ENCODE results near the gene TTC23. TPM values are rescaled to one million over a fixed set of nuclear protein-coding genes. Genes with fewer than 3 reads are reported as not detected.

TTC23 gene
- total RNA-seq, 1 donor from 2014 or later, result 21.9 TPM

DNA sequence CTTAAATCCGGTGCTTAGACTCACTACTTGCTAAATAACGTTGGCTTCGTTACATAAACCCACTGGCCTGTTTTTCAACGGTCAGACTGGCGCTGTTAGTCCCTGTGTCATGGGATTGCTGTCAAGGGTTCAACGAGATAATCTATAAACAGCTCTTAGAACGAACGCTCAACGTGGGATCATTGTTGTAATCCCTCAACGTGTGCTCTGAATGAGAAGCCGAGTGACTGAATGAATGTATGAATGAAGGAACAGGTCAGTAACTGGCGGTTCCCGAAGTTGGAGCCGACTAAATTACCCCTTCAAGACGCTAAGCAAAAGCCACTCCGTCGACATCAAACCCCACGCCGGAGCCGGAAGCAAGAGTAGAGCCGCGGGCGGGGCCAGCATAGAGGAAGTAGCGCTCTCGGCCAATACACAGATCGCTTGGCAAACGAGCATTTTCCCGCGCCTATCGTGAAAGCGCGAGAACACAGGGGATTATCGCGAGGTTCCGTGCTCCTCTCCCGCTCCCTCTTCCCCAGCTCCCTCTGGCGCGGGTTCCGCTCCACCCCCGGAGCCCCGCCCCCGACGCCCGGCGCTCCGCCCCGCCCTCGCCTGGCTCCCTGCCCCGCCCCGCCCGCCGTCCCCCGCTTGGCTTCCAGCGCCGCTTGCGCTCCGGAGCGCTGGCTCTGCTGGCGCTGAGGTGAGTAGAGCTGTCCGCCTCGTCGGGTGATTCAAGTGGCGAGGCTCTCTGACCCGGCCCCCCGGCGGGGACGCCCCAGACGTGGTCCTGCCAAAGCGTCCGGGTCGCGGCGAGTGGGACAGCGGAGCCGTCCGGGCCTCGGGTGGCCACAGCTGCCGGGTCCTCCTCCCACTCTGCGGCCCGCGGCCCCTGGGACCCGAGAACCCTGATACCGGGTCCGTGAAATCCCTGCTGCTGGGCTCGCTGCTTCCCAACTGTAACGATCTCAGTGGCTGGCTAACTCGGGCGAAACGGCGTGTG, 1.8 kb upstream of the TTC23 start, which contains the start of gene LRRC28:
Gene LRRC28 (plus strand): TSS at position 625 of the 985 bp plus-strand sequence. CDS start 4,477 bp downstream, outside the sequence.
- Histone ChIP-seq H3K9me3 (ENCODE audit: control insufficient read depth in 3 of 3, low read length in 3 of 3) (no peaks in the 10 kb centered on the region), H3K27me3 (ENCODE audit: control insufficient read depth in 3 of 3, insufficient read depth in 3 of 3, low read length in 3 of 3) (no peaks in the 10 kb centered on the region), H3K4me1 (ENCODE audit: control insufficient read depth in 3 of 3, insufficient read depth in 3 of 3, low read length in 3 of 3) (peaks cover 12 to 22% (median 17%) of the 10 kb centered on the region in 3 donors), H3K27ac (ENCODE audit: low read depth, low read length) (peak within 1 kb of the TSS; percentile 94), H3K4me3 (ENCODE audit: low read length in 3 of 3) (peak within 1 kb of the TSS; percentile 81 to 100 (median 85)), H3K36me3 (ENCODE audit: control insufficient read depth in 3 of 3, insufficient read depth in 3 of 3, low read length in 3 of 3) (peaks cover 0 to under 1% (median 0%) of the 10 kb centered on the region in 3 donors), H3K9ac (ENCODE audit: low read depth in 1 of 3, low read length in 3 of 3) (peak within 1 kb of the TSS; percentile 92 to 98 (median 97))

DNA sequence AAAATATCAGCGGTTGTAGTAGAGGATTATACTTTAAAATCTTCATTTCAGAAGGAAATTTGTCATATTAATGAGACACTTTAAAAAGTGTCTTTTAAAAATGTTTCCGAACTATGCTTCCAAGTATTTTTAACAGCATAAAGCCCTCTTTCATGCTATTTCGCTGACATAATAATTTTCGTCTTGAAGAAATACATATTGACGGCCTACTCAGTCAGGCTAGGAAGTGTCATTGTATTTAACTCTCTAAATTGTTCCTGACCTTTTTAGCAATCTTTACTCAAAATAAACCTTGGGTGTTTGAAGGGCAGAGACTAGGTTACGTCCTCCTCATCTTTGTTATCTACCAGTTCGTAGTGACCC, 1.1 kb upstream of the TTC23 start:
- H3K9me3 ChIP-seq (ENCODE audit: control insufficient read depth in 3 of 3, low read length in 3 of 3), result no peaks in the 10 kb centered on the region
- no peaks in the 10 kb centered on the region for H3K27me3 ChIP-seq (ENCODE audit: control insufficient read depth in 3 of 3, insufficient read depth in 3 of 3, low read length in 3 of 3)
- peak overlapping the region; percentile 78 to 98 (median 83) for H3K9ac ChIP-seq (ENCODE audit: low read depth in 1 of 3, low read length in 3 of 3)
- H3K4me1 ChIP-seq (ENCODE audit: control insufficient read depth in 3 of 3, insufficient read depth in 3 of 3, low read length in 3 of 3), result peaks cover 12 to 22% (median 17%) of the 10 kb centered on the region in 3 donors
- peak overlapping the region; percentile 88 for H3K27ac ChIP-seq (ENCODE audit: low read depth, low read length)
- H3K36me3 ChIP-seq (ENCODE audit: control insufficient read depth in 3 of 3, insufficient read depth in 3 of 3, low read length in 3 of 3), result no peaks in the 10 kb centered on the region
- peak overlapping the region; percentile 74 to 100 (median 85) for H3K4me3 ChIP-seq (ENCODE audit: low read length in 3 of 3)

DNA sequence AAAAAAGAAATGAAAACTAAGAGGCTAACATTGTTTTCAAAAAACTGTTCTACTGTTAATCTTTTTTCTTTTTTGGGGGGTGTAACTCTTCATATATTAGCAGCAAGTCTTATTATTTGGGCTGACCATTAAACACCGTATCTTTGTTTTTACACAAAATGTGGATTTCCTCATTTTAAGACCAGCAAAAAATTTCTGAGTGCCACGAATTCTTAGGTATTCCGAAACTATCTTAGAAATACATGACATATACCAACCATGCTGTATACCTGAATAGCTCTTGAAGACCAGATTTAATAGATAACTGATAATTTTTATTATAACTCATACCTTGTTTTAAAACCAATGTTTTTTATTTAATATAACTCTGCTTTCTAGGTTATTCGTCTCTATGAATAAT, 620 bp upstream of the TTC23 start:
- Histone ChIP-seq H3K27me3 (ENCODE audit: control insufficient read depth in 3 of 3, insufficient read depth in 3 of 3, low read length in 3 of 3) (no peaks in the 10 kb centered on the region), H3K4me3 (ENCODE audit: low read length in 3 of 3) (peak overlapping the region; percentile 74 to 100 (median 85)), H3K9me3 (ENCODE audit: control insufficient read depth in 3 of 3, low read length in 3 of 3) (no peaks in the 10 kb centered on the region), H3K9ac (ENCODE audit: low read depth in 1 of 3, low read length in 3 of 3) (peak overlapping the region; percentile 78 to 98 (median 83)), H3K27ac (ENCODE audit: low read depth, low read length) (peak overlapping the region; percentile 88), H3K36me3 (ENCODE audit: control insufficient read depth in 3 of 3, insufficient read depth in 3 of 3, low read length in 3 of 3) (no peaks in the 10 kb centered on the region), H3K4me1 (ENCODE audit: control insufficient read depth in 3 of 3, insufficient read depth in 3 of 3, low read length in 3 of 3) (peaks cover 12 to 22% (median 17%) of the 10 kb centered on the region in 3 donors)

DNA sequence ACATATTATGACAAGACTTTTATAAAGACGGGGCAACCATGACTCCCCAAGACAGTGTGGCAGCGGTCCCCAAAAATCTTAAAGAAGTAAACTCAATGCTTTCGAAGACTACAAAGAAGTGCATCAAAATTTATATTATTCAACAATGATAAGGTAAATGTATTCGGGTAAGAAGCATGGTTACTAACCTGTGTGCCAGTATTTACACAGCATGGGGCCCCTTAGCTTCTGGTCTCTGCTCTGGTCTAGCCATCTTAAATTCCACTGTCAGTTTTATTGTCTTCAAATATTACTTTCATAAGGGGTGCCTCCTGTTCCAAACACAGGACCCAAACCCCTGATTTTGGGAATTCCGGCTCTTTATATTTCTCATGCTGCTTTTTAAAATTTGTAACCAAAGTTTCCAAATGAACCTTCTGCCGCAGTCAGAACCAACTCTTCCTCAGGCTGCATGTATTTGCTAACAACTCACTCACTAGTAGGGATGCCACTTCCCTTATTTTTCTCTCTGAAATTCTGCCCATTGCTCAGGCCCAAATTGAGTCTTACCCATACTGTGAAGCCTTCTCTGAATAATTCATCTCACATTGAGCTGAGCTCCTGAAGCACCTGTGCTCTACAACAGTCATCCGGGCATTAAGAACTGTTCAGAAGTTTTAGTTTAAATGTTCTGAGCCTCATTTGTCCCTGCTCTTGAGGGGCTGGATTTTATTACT, 1.2 kb downstream of the TTC23 start:
- Histone ChIP-seq H3K27ac (ENCODE audit: low read depth, low read length) (no peak overlapping the region), H3K9me3 (ENCODE audit: control insufficient read depth in 3 of 3, low read length in 3 of 3) (no peaks in the 10 kb centered on the region), H3K4me3 (ENCODE audit: low read length in 3 of 3) (peak overlapping the region; percentile 1 to 100 (median 39)), H3K4me1 (ENCODE audit: control insufficient read depth in 3 of 3, insufficient read depth in 3 of 3, low read length in 3 of 3) (peaks cover 10 to 17% (median 16%) of the 10 kb centered on the region in 3 donors), H3K27me3 (ENCODE audit: control insufficient read depth in 3 of 3, insufficient read depth in 3 of 3, low read length in 3 of 3) (no peaks in the 10 kb centered on the region), H3K36me3 (ENCODE audit: control insufficient read depth in 3 of 3, insufficient read depth in 3 of 3, low read length in 3 of 3) (peaks cover 0 to 3% (median 0%) of the 10 kb centered on the region in 3 donors), H3K9ac (ENCODE audit: low read depth in 1 of 3, low read length in 3 of 3) (peak overlapping the region; percentile 78 to 98 (median 83))

DNA sequence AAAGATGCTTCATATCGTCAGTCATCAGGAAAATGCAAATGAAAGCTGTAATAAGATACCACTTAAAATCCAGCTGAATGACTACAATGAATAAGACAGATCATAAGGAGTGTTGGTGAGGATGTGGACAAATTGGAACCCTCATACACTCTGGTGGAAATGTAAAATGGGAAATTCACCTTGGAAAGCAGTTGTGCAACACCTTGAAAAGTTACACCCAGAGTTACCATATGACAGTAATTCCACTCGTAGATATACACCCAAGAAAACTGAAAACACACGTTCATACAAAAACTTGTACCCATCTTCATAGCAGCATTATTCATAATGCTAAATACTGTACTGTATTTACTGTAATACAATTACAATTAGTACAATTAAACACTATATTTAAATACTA, 2.3 kb downstream of the TTC23 start:
- Histone ChIP-seq H3K9me3 (ENCODE audit: control insufficient read depth in 3 of 3, low read length in 3 of 3) (no peaks in the 10 kb centered on the region), H3K9ac (ENCODE audit: low read depth in 1 of 3, low read length in 3 of 3) (no peak overlapping the region), H3K27ac (ENCODE audit: low read depth, low read length) (no peak overlapping the region), H3K4me3 (ENCODE audit: low read length in 3 of 3) (no peak overlapping the region), H3K4me1 (ENCODE audit: control insufficient read depth in 3 of 3, insufficient read depth in 3 of 3, low read length in 3 of 3) (peaks cover 6 to 13% (median 9%) of the 10 kb centered on the region in 3 donors), H3K27me3 (ENCODE audit: control insufficient read depth in 3 of 3, insufficient read depth in 3 of 3, low read length in 3 of 3) (no peaks in the 10 kb centered on the region), H3K36me3 (ENCODE audit: control insufficient read depth in 3 of 3, insufficient read depth in 3 of 3, low read length in 3 of 3) (peaks cover 0 to 3% (median 0%) of the 10 kb centered on the region in 3 donors)

DNA sequence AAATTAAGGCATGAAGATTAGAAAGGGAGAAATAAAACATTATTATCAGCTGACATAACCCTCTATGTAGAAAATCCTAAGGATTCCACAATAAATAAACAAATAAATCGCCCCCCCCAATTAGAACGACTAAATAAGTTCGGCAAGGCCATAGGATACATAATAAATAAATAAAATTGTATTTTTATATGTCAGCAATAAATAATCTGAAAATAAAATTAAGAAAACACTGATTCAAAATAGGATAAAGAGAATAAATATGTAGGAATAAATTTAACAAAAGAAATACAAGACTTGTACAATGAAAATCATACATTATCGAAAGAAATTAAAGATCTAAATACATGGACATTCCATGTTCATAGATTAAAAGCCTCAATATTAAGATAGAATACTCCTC, 5.1 kb downstream of the TTC23 start:
- Histone ChIP-seq H3K9me3 (ENCODE audit: control insufficient read depth in 3 of 3, low read length in 3 of 3) (no peaks in the 10 kb centered on the region), H3K27ac (ENCODE audit: low read depth, low read length) (no peak overlapping the region), H3K27me3 (ENCODE audit: control insufficient read depth in 3 of 3, insufficient read depth in 3 of 3, low read length in 3 of 3) (no peaks in the 10 kb centered on the region), H3K4me3 (ENCODE audit: low read length in 3 of 3) (no peak overlapping the region), H3K36me3 (ENCODE audit: control insufficient read depth in 3 of 3, insufficient read depth in 3 of 3, low read length in 3 of 3) (peaks cover 3 to 6% (median 4%) of the 10 kb centered on the region in 3 donors), H3K4me1 (ENCODE audit: control insufficient read depth in 3 of 3, insufficient read depth in 3 of 3, low read length in 3 of 3) (peaks cover 5 to 12% (median 8%) of the 10 kb centered on the region in 3 donors), H3K9ac (ENCODE audit: low read depth in 1 of 3, low read length in 3 of 3) (no peak overlapping the region)

DNA sequence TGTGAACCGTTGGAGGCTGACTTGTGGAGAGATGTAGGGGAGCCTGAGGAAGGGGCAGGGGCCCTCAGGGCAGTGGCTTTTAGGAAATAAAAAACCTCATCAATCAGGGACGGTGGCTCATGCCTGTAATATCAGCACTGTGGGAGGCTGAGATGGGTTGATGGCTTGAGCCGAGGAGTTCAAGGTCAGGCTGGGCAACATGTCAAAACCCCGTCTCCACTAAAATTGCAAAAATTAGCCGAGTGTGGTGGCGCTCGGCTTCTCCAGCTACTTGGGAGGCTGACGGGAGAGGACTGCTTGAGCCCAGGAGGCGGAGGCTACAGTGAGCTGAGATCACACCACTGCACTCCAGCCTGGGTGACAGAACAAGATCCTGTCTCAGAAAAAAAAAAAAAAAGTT, 7.6 kb downstream of the TTC23 start:
- H3K4me3 ChIP-seq (ENCODE audit: low read length in 3 of 3), result no peak overlapping the region
- peaks cover 0 to under 1% (median 0%) of the 10 kb centered on the region in 3 donors for H3K4me1 ChIP-seq (ENCODE audit: control insufficient read depth in 3 of 3, insufficient read depth in 3 of 3, low read length in 3 of 3)
- peaks cover 3 to 14% (median 6%) of the 10 kb centered on the region in 3 donors for H3K36me3 ChIP-seq (ENCODE audit: control insufficient read depth in 3 of 3, insufficient read depth in 3 of 3, low read length in 3 of 3)
- no peaks in the 10 kb centered on the region for H3K9me3 ChIP-seq (ENCODE audit: control insufficient read depth in 3 of 3, low read length in 3 of 3)
- no peak overlapping the region for H3K9ac ChIP-seq (ENCODE audit: low read depth in 1 of 3, low read length in 3 of 3)
- H3K27me3 ChIP-seq (ENCODE audit: control insufficient read depth in 3 of 3, insufficient read depth in 3 of 3, low read length in 3 of 3), result no peaks in the 10 kb centered on the region
- H3K27ac ChIP-seq (ENCODE audit: low read depth, low read length), result no peak overlapping the region

DNA sequence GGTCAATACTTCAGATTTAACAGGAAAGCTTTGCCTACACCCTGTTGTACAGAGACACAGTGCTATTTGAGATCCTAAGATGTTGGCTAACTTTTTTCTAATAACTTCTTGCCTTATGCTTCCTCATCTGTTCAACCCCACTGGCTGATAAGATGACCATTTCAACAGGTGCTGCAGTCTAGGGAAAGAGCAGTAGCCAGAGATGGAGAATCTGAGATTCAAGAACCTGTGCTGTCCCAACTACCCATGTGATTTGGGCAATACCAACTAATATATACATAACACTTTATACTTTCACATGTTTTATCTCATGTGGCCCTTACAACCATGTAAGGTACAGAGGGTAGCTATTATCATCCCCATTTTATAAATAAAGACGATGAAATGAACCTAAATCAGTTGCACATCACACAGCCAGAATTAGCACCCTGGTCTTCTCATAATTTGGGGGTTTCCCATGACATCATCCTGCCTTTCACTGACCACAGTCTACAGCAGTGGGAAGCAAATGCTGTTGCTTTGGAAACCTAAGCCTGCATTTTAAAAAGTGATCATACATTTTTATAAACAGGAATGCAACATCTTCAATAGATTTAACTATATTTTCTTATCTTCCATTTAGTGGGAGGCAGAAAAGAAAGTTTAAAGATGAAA, 9.7 kb downstream of the TTC23 start:
- Histone ChIP-seq H3K9me3 (ENCODE audit: control insufficient read depth in 3 of 3, low read length in 3 of 3) (no peaks in the 10 kb centered on the region), H3K4me1 (ENCODE audit: control insufficient read depth in 3 of 3, insufficient read depth in 3 of 3, low read length in 3 of 3) (no peaks in the 10 kb centered on the region), H3K36me3 (ENCODE audit: control insufficient read depth in 3 of 3, insufficient read depth in 3 of 3, low read length in 3 of 3) (peaks cover 3 to 14% (median 6%) of the 10 kb centered on the region in 3 donors), H3K4me3 (ENCODE audit: low read length in 3 of 3) (no peak overlapping the region), H3K9ac (ENCODE audit: low read depth in 1 of 3, low read length in 3 of 3) (no peak overlapping the region), H3K27me3 (ENCODE audit: control insufficient read depth in 3 of 3, insufficient read depth in 3 of 3, low read length in 3 of 3) (no peaks in the 10 kb centered on the region), H3K27ac (ENCODE audit: low read depth, low read length) (no peak overlapping the region)

DNA sequence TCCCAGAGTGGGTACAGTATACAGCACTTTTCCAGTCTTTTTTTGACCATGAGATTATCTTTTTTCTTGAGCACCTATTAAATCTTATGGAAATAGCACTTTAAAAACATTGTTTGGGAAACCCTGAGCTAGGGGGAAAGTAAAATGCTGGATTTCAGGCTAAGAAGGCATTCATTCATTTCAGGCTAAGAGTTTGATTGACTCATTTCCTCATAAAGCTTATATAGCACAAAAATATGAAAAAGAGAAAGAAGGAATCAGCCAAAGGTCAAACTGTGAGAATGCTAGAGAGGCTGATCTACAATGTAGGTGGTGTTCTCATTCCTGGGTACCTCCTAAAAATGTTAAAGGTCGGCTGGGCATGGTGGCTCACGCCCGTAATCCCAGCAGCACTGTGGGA, 10.5 kb downstream of the TTC23 start:
- no peaks in the 10 kb centered on the region for H3K27me3 ChIP-seq (ENCODE audit: control insufficient read depth in 3 of 3, insufficient read depth in 3 of 3, low read length in 3 of 3)
- no peaks in the 10 kb centered on the region for H3K4me1 ChIP-seq (ENCODE audit: control insufficient read depth in 3 of 3, insufficient read depth in 3 of 3, low read length in 3 of 3)
- no peaks in the 10 kb centered on the region for H3K9me3 ChIP-seq (ENCODE audit: control insufficient read depth in 3 of 3, low read length in 3 of 3)
- no peak overlapping the region for H3K9ac ChIP-seq (ENCODE audit: low read depth in 1 of 3, low read length in 3 of 3)
- no peak overlapping the region for H3K27ac ChIP-seq (ENCODE audit: low read depth, low read length)
- peaks cover 3 to 14% (median 6%) of the 10 kb centered on the region in 3 donors for H3K36me3 ChIP-seq (ENCODE audit: control insufficient read depth in 3 of 3, insufficient read depth in 3 of 3, low read length in 3 of 3)
- H3K4me3 ChIP-seq (ENCODE audit: low read length in 3 of 3), result no peak overlapping the region
